IMR-90 (cell line): ENCODE data around the gene USP47. TPM values are rescaled to one million over a fixed set of nuclear protein-coding genes. Genes with fewer than 3 reads are reported as not detected.

Experiments used
- ATAC-seq: fragments of 200-7000 bp; cut with Tn5 transposase; 2 replicates; pipeline ENCODE4 v1.9.1; 2020; ENCODE audit warnings: low read depth, mild to moderate bottlenecking, moderate library complexity
- BruUV-seq: library from RNA; stranded (reverse); fragments of 400-500 nt; replicated peaks from 2 replicates; lab custom pipeline; 2021; lab: Mats Ljungman, UMichigan
- CTCF ChIA-PET: fragments of 300-600 bp; formaldehyde crosslinking; extraction: SDS; loops from one replicate; lab custom pipeline; 2021; ENCODE audit warnings: antibody characterized with exemption; lab: Yijun Ruan, JAX
- POLR2A ChIA-PET: fragments of 300-600 bp; sonication (Branson Sonifier 250); formaldehyde crosslinking; loops from one replicate; lab custom pipeline; 2022; ENCODE audit warnings: antibody characterized with exemption; ENCODE audit not compliant: unreplicated experiment; lab: Charles Lee
- DNase-seq: peaks from one replicate; pipeline ENCODE4 v3.0.0; 2013
- H2AFZ ChIP-seq: replicated peaks from 2 replicates; pipeline ENCODE3; 2013; ENCODE audit warnings: low read length, mild to moderate bottlenecking; ENCODE audit not compliant: poor library complexity
- H2AK5ac ChIP-seq: 2 replicates; pipeline ENCODE4 v1.6.1; 2013; ENCODE audit warnings: low read depth, low read length, inconsistent platforms
- H2AK9ac ChIP-seq: replicated peaks from 2 replicates; pipeline ENCODE3; 2013; ENCODE audit warnings: mild to moderate bottlenecking, low read depth, low read length, moderate library complexity; ENCODE audit not compliant: poor library complexity
- H2BK120ac ChIP-seq: 2 replicates; pipeline ENCODE4 v1.6.1; 2013; ENCODE audit warnings: low read depth, low read length, inconsistent platforms
- H2BK15ac ChIP-seq: 3 replicates; pipeline ENCODE4 v1.6.1; 2013; ENCODE audit warnings: low read depth, low read length, inconsistent platforms
- H2BK20ac ChIP-seq: 2 replicates; pipeline ENCODE4 v1.6.1; 2013; ENCODE audit warnings: low read depth, mild to moderate bottlenecking, inconsistent platforms, low read length, moderate library complexity
- H2BK5ac ChIP-seq: 2 replicates; pipeline ENCODE4 v1.6.1; 2013; ENCODE audit warnings: mild to moderate bottlenecking, low read depth, low read length, inconsistent platforms; ENCODE audit not compliant: poor library complexity, severe bottlenecking
- H3K14ac ChIP-seq: replicated peaks from 2 replicates; pipeline ENCODE4 v1.6.1; 2013; ENCODE audit warnings: low read depth, low read length, inconsistent platforms
- H3K18ac ChIP-seq: 2 replicates; pipeline ENCODE4 v1.6.1; 2013; ENCODE audit warnings: low read depth, low read length, control low read depth
- H3K23ac ChIP-seq: 2 replicates; pipeline ENCODE4 v1.6.1; 2013; ENCODE audit warnings: low read depth, low read length, inconsistent platforms
- H3K27ac ChIP-seq: 2 replicates; pipeline ENCODE4 v1.5.1; 2013; ENCODE audit warnings: mild to moderate bottlenecking, control low read depth, low read length; ENCODE audit not compliant: insufficient read depth
- H3K27me3 ChIP-seq: 2 replicates; pipeline ENCODE4 v1.6.1; 2013; ENCODE audit warnings: low read length; ENCODE audit not compliant: control insufficient read depth, insufficient read depth
- H3K36me3 ChIP-seq: 2 replicates; pipeline ENCODE4 v1.6.1; 2013; ENCODE audit warnings: low read length, mixed read lengths; ENCODE audit not compliant: control insufficient read depth, insufficient read depth
- H3K4ac ChIP-seq: 2 replicates; pipeline ENCODE4 v1.6.1; 2013; ENCODE audit warnings: low read depth, low read length, inconsistent platforms
- H3K4me1 ChIP-seq: 2 replicates; pipeline ENCODE4 v1.6.1; 2013; ENCODE audit warnings: low read length, mixed read lengths; ENCODE audit not compliant: control insufficient read depth, insufficient read depth
- H3K4me2 ChIP-seq: 2 replicates; pipeline ENCODE4 v1.6.1; 2013; ENCODE audit warnings: low read depth, mild to moderate bottlenecking, control low read depth, low read length, moderate library complexity
- H3K4me3 ChIP-seq: 2 replicates; pipeline ENCODE4 v1.5.1; 2013; ENCODE audit warnings: low read depth, mild to moderate bottlenecking, control low read depth, low read length, moderate library complexity; ENCODE audit not compliant: insufficient read depth
- H3K56ac ChIP-seq: 2 replicates; pipeline ENCODE4 v1.6.1; 2013; ENCODE audit warnings: low read length, inconsistent platforms; ENCODE audit not compliant: insufficient read depth; ENCODE audit errors: extremely low read depth
- H3K79me1 ChIP-seq, 2 experiments: 2 replicates each; pipeline ENCODE4 v1.6.1; 2013; ENCODE audit warnings: low read length in 2 of 2, inconsistent platforms in 1 of 2, low read depth in 1 of 2
- H3K9ac ChIP-seq: 2 replicates; pipeline ENCODE4 v1.6.1; 2013; ENCODE audit warnings: low read depth, low read length, control low read depth
- H3K9me1 ChIP-seq: 2 replicates; pipeline ENCODE4 v1.6.1; 2013; ENCODE audit warnings: low read length, inconsistent platforms; ENCODE audit not compliant: insufficient read depth
- H3K9me3 ChIP-seq: 2 replicates; pipeline ENCODE4 v1.6.1; 2013; ENCODE audit warnings: low read length; ENCODE audit not compliant: control insufficient read depth, insufficient read depth
- H4K20me1 ChIP-seq: 2 replicates; pipeline ENCODE4 v1.6.1; 2013; ENCODE audit warnings: low read length, inconsistent platforms; ENCODE audit not compliant: insufficient read depth
- H4K5ac ChIP-seq: 2 replicates; pipeline ENCODE4 v1.6.1; 2013; ENCODE audit warnings: mild to moderate bottlenecking, low read depth, low read length, control low read depth
- H4K8ac ChIP-seq, 2 experiments: 2 replicates each; pipeline ENCODE4 v1.6.1; 2013; ENCODE audit warnings: low read depth in 2 of 2, low read length in 2 of 2, control low read depth in 1 of 2, inconsistent platforms in 1 of 2
- H4K91ac ChIP-seq: 2 replicates; pipeline ENCODE4 v1.6.1; 2013; ENCODE audit warnings: low read depth, low read length, inconsistent platforms; ENCODE audit not compliant: insufficient read depth
- BHLHE40 ChIP-seq: fragments of 150-350 bp; IDR thresholded peaks from 2 replicates; pipeline ENCODE4 v1.6.1; 2016; ENCODE audit warnings: mild to moderate bottlenecking, low read depth, low read length
- MAFK ChIP-seq: IDR thresholded peaks from 2 replicates; pipeline ENCODE4 v1.6.1; 2012; ENCODE audit warnings: low read depth, low read length, improper control_type of control experiment
- POLR2A ChIP-seq: IDR thresholded peaks from 2 replicates; pipeline ENCODE4 v1.6.1; 2012; ENCODE audit warnings: mild to moderate bottlenecking, low read depth, low read length
- SMC3 ChIP-seq: fragments of 150-350 bp; IDR thresholded peaks from 2 replicates; pipeline ENCODE4 v1.6.1; 2016; ENCODE audit warnings: low read depth, mild to moderate bottlenecking, antibody characterized with exemption, low read length, moderate library complexity
- WGBS, 2 experiments: methylation state at CpG; one replicate each; pipeline versions ENCODE4 v1.1.5 to v1.1.7; 2013; ENCODE audit warnings: missing lambda C conversion rate in 2 of 2; ENCODE audit not compliant: insufficient read length in 1 of 2; ENCODE audit errors: extremely low coverage in 2 of 2; 5-methylcytosine and 5-hydroxymethylcytosine counted together
- dilution Hi-C: fragments of 300-500 bp; cut with HindIII; formaldehyde crosslinking; loops from one replicate; pipeline ENCODE4 v1.14.3; 2018; ENCODE audit warnings: low sequenced_read_pairs; ENCODE audit not compliant: unreplicated experiment
- in situ Hi-C: fragments of 300-500 bp; cut with MboI; formaldehyde crosslinking; loops from 3 replicates; pipeline ENCODE4 v1.14.3; 2019; ENCODE audit warnings: low sequenced_read_pairs, inconsistent platforms, mixed read lengths
- intact Hi-C: fragments of 100-400 bp; cut with micrococcal nuclease; formaldehyde crosslinking; loops from 2 replicates; pipeline ENCODE4 v1.10.0; 2022
- polyA plus RNA-seq, 3 experiments: library from polyadenylated mRNA; depleted of rRNA; stranded (reverse); fragments of >200 nt; gene quantifications; 2 replicates each; pipeline ENCODE4 v1.2.3, GENCODE V29; 2012; ENCODE audit warnings: low replicate concordance in 1 of 3
- total RNA-seq: library from RNA; depleted of rRNA; stranded (reverse); fragments of >200 nt; gene quantifications from 2 replicates; pipeline ENCODE4 v1.2.3, GENCODE V29; 2012

Gene USP47
- total and polyA plus RNA-seq, 2 of the 4 experiments (the other 2 are of a cell fraction) = 15.0 to 110 TPM

DNA sequence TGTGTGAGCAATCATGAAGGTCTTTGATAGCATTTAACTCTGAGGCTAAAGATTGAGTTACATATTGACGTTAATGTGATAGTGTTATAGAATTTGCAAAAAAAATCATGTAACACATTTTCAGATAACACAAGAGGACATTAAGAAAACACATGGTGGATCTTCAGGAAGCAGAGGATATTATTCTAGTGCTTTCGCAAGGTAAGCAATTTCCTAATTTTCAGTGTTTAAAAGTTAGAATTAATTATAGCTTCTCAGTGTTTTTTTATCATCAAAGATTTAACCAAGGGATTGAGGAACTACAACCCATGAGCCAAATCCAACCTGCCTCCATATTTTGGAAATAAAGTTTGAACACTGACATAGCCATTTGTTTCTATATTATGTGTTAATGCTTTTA, 88.1 kb downstream of the USP47 start:
- H4K8ac ChIP-seq = no peak overlapping the region
- in situ Hi-C loops = loop anchor here (10.0 kb wide), 1 partner anchor 115 kb away; no protein-coding TSS in a partner anchor
- no peak overlapping the region for H3K27ac ChIP-seq
- H4K20me1 ChIP-seq = no peaks in the 10 kb centered on the region
- no peak overlapping the region for H3K18ac ChIP-seq
- no peak overlapping the region for H3K23ac ChIP-seq
- BruUV-seq = no TSS peak
- H2BK20ac ChIP-seq = no peak overlapping the region
- H2BK15ac ChIP-seq = no peak overlapping the region
- no peak overlapping the region for H2BK120ac ChIP-seq
- no peak overlapping the region for H2BK5ac ChIP-seq
- no peak overlapping the region for H3K9ac ChIP-seq
- dilution Hi-C loops = no loop called here
- ChIA-PET POLR2A (no interaction called here), CTCF (no interaction called here)
- no peak overlapping the region for H2AK5ac ChIP-seq
- no peak overlapping the region for H3K4ac ChIP-seq
- peaks cover 16 to 22% of the 10 kb centered on the region in 2 experiments for H3K79me1 ChIP-seq
- intact Hi-C loops = loop anchor here (2.0 to 5.0 kb wide), 2 partner anchors 131 to 352 kb away; no protein-coding TSS in a partner anchor
- H2AK9ac ChIP-seq = no peak overlapping the region
- H3K9me3 ChIP-seq = no peaks in the 10 kb centered on the region
- H4K5ac ChIP-seq = no peak overlapping the region
- ATAC-seq (no peak), DNase-seq (no peak)
- H4K91ac ChIP-seq = no peak overlapping the region
- H3K36me3 ChIP-seq = peaks cover 11% of the 10 kb centered on the region
- H3K27me3 ChIP-seq = no peaks in the 10 kb centered on the region
- no peak overlapping the region for H3K14ac ChIP-seq
- TF ChIP-seq POLR2A (no peak), SMC3 (no peak), MAFK (peak; percentile 91), BHLHE40 (no peak)
- no peak overlapping the region for H3K4me2 ChIP-seq
- peaks cover 3% of the 10 kb centered on the region; the same call in 1 of the 2 replicates for H3K9me1 ChIP-seq
- H3K4me3 ChIP-seq = no peak overlapping the region
- H3K4me1 ChIP-seq = peaks cover 3% of the 10 kb centered on the region
- no CpG with 5 or more reads among the region's 2 CpGs for whole genome bisulfite sequencing, 2 experiments
- no peak overlapping the region for H3K56ac ChIP-seq
- H2AFZ ChIP-seq = no peak overlapping the region
